ENCODE results near the gene TMED5. TPM values are rescaled to one million over a fixed set of nuclear protein-coding genes. Genes with fewer than 3 reads are reported as not detected.

Gene TMED5
- total RNA-seq, 1 experiment from 2014 or later = 80.5 TPM

DNA sequence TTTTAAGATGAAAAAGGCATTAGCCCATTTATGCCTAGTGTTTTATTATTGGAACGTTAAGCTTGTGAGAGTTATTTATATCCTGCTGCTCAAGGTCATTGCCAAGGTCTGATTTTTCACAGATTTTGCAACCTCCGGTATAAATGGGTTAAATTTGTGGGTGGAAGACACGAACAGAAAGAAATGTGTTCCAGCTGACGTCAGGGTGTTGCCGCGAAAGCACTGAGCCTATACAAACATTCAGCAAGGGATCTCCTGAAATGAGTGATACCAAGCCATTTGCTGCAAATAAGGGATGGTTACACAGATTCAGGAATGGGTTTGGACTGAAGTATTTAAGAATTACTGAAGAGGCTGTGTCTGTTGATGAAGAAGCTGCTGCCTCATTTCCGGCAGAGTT is 32.2 kb downstream of the TMED5 start:
- no peak for DNase-seq (ENCODE audit: unreplicated experiment)
- Mint-ChIP-seq H3K27me3 (ENCODE audit: insufficient read depth, unreplicated experiment) (no peaks in the 10 kb centered on the region), H3K27ac (ENCODE audit: low read depth, unreplicated experiment) (no peak overlapping the region), H3K36me3 (ENCODE audit: insufficient read depth, unreplicated experiment) (peaks cover 52% of the 10 kb centered on the region), H3K9me3 (ENCODE audit: unreplicated experiment) (no peaks in the 10 kb centered on the region), H3K4me3 (ENCODE audit: unreplicated experiment) (no peak overlapping the region), H3K4me1 (ENCODE audit: insufficient read depth, unreplicated experiment) (peaks cover 4% of the 10 kb centered on the region)
- CTCF ChIA-PET = no interaction called here
- POLR2A ChIA-PET = interaction anchor here (1.4 kb wide), 1 partner anchor 10 kb away, joined by 3 read pairs; no protein-coding TSS in a partner anchor
- no TSS peak for BruUV-seq (replicated peaks)
- no peak for TF ChIP-seq CTCF (IDR thresholded peaks at IDR 0.05; ENCODE audit: unreplicated experiment)
- intact Hi-C loops (cut with micrococcal nuclease) = no loop called here

- CTCF ChIA-PET = no interaction called here
- intact Hi-C loops (cut with micrococcal nuclease) = no loop called here
- DNase-seq (ENCODE audit: unreplicated experiment) = no peak
- Mint-ChIP-seq H3K27me3 (ENCODE audit: insufficient read depth, unreplicated experiment) (no peaks in the 10 kb centered on the region), H3K4me1 (ENCODE audit: insufficient read depth, unreplicated experiment) (peaks cover 10% of the 10 kb centered on the region), H3K4me3 (ENCODE audit: unreplicated experiment) (no peak overlapping the region), H3K9me3 (ENCODE audit: unreplicated experiment) (no peaks in the 10 kb centered on the region), H3K36me3 (ENCODE audit: insufficient read depth, unreplicated experiment) (peaks cover 17% of the 10 kb centered on the region), H3K27ac (ENCODE audit: low read depth, unreplicated experiment) (no peak overlapping the region)
- BruUV-seq (replicated peaks) = no TSS peak
- POLR2A ChIA-PET = interaction anchor here (1.0 to 1.7 kb wide), 3 partner anchors 18 to 65 kb away, joined by 3 to 6 read pairs (median 5); partner anchors contain the start of gene MTF2
- TF ChIP-seq CTCF (IDR thresholded peaks at IDR 0.05; ENCODE audit: unreplicated experiment) = no peak
Measured at GRCh38 chr1:93143769-93144168, 36.4 kb downstream of the TMED5 start.

GRCh38 chr1:93143136-93143535 is 37.1 kb downstream of the TMED5 start:
- Mint-ChIP-seq H3K27me3 (ENCODE audit: insufficient read depth, unreplicated experiment) (no peaks in the 10 kb centered on the region), H3K36me3 (ENCODE audit: insufficient read depth, unreplicated experiment) (peaks cover 15% of the 10 kb centered on the region), H3K27ac (ENCODE audit: low read depth, unreplicated experiment) (no peak overlapping the region), H3K4me1 (ENCODE audit: insufficient read depth, unreplicated experiment) (peaks cover 10% of the 10 kb centered on the region), H3K9me3 (ENCODE audit: unreplicated experiment) (no peaks in the 10 kb centered on the region), H3K4me3 (ENCODE audit: unreplicated experiment) (no peak overlapping the region)
- ChIA-PET CTCF (interaction anchor here (0.6 kb wide), 1 partner anchor 15 kb away, joined by 3 read pairs; no protein-coding TSS in a partner anchor), POLR2A (interaction anchor here (1.0 to 1.7 kb wide), 4 partner anchors 10 to 64 kb away, joined by 3 to 6 read pairs (median 5); partner anchors contain the start of gene MTF2)
- TF ChIP-seq CTCF (IDR thresholded peaks at IDR 0.05; ENCODE audit: unreplicated experiment) = no peak
- BruUV-seq (replicated peaks) = no TSS peak
- no peak for DNase-seq (ENCODE audit: unreplicated experiment)
- intact Hi-C loops (cut with micrococcal nuclease) = no loop called here

DNA sequence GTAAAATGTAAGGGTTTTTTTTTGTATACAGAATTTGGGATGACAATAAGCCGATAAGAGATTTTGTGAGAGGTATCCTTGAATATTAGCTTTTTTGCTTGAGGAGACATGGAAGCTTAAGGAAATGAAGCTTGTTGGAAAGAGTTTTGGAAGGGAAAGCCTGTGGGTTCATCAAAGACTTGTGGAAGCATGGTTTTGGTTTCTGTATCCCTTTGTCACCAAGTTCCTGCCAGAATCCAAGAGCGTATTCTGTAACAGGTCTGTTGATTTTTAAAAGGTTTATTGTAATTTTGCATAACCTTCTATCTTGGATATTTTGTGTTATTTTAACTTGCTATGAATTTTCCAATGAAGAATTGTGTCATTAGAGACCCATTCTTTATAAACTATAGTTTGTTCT is 38.1 kb downstream of the TMED5 start:
- no TSS peak for BruUV-seq (replicated peaks)
- Mint-ChIP-seq H3K27ac (ENCODE audit: low read depth, unreplicated experiment) (no peak overlapping the region), H3K4me3 (ENCODE audit: unreplicated experiment) (no peak overlapping the region), H3K9me3 (ENCODE audit: unreplicated experiment) (no peaks in the 10 kb centered on the region), H3K4me1 (ENCODE audit: insufficient read depth, unreplicated experiment) (peaks cover 10% of the 10 kb centered on the region), H3K27me3 (ENCODE audit: insufficient read depth, unreplicated experiment) (no peaks in the 10 kb centered on the region), H3K36me3 (ENCODE audit: insufficient read depth, unreplicated experiment) (peaks cover 11% of the 10 kb centered on the region)
- ChIA-PET POLR2A (interaction anchor here (1.1 to 1.3 kb wide), 2 partner anchors 9 to 12 kb away, joined by 4 to 5 read pairs; no protein-coding TSS in a partner anchor), CTCF (no interaction called here)
- no peak for TF ChIP-seq CTCF (IDR thresholded peaks at IDR 0.05; ENCODE audit: unreplicated experiment)
- intact Hi-C loops (cut with micrococcal nuclease) = no loop called here
- DNase-seq (ENCODE audit: unreplicated experiment) = no peak

All from MCF 10A (cell line).